ENCODE measurements around the gene HAUS8.
"Not testable (repeated sequence)": the region's sequence is repeated elsewhere in the genome, so short reads cannot be mapped to it uniquely, and the experiment has no call there.

The HAUS8 gene

DNA sequence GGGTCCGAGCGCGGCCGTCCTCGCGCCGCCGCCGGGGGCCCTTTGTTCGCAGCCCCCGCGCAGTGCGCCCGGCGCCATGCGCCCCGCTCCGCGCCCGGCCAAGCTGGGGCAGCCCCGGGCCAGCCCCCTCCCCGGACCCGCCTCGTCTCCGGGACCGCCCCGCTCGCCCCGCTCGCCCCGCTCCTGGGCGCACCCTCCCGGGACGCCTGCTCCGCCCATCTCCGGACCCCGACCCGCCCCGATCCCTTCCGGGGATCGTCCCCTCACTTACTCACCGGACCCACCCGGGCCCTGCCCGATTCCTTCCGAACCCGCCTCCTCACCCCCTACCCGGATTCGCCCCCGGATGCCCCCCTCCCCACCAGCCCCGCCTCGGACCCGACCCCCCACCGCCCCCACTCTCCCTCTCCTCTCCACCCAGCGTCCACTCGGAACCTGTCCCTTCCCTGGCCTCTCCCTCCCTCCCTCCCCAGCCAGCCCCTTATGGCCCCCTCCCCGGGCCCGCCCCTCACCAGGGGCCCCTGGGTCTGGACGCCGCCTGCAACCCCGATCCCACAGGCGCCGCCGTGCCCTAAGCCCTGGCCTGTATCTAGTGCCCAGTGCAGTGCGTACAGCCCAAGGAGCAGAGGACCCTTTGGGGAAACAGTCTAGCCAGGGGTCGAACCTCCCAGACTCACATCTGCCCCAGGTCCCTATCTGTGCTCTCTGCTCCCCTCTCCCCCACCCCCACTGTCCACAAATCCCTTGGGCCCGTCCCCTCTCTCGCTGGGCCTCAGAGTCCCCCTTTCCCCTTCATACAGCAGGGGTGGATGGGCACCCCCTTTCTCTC is 48.3 kb downstream of the HAUS8 start, which contains the start of gene CPAMD8:
CPAMD8 (minus strand) TSS at position 105 of the 829 bp plus-strand sequence. CDS start 168 bp downstream, outside the sequence.
- DNase-seq = no peak

- DNase-seq = no peak
Observed at GRCh38 chr19:17025991-17026658, 49.1 kb downstream of the HAUS8 start.

DNA sequence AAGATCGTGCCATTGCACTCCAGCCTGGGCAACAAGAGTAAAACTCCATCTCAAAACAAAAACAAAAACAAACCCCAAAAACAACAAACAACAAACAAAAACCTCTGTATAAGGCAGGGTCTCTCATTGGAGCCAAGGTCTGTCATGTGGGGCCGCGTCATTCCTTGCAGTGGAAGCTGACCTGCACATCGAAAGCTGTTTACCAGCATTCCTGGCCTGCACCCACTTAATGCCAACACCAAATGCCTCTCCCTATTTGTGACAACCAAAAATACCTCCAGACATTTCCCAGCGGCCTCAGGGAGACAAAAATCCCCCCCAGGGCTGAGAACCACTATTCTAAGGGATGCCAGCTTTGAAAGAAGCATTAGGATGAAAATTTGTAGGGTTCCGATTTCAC is 49.9 kb downstream of the HAUS8 start:
- no peak for DNase-seq

- DNase-seq = not testable (repeated sequence)
Observed at GRCh38 chr19:17024941-17025340, 50.3 kb downstream of the HAUS8 start.

GRCh38 chr19:17023805-17024204 is 51.4 kb downstream of the HAUS8 start:
- DNase-seq = no peak

GRCh38 chr19:17022738-17023137 is 52.5 kb downstream of the HAUS8 start:
- DNase-seq = no peak

DNA sequence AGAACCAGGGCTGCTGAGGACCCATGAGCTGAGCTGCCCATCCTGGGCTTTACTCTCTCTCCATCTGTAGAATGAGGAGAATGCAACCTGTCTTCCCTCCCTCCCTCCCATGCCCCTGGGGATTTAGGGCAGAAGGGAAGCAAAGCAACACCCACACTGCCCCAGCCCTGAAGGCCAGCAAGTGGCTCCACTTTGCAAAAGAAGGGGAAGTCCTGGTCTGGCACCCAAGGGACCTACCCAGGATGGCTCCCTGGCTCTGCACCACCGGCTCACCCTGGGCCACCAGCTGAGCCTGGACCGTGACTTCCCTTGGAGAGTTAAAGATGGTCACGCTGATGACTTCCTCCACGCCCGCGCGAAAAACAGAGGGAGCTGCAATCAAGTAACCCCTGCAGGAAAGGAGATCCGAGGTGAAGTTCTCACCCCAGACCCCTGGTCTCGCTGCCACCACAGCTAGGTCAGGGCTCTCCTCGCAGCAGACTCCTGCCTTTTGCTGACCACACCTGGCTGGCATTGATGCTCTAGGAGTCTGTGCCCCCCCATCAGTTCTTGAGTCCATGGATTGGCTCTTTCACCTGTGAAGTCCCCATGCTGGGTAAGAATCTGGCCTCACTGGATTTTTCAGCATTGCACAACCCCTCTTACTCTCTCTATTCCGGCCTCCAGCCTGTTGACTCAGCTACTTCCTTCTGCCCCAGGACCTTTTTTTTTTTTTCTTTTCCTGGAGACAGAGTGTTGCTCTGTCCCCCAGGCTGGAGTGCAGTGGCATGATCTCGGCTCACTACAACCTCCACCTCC is 53.3 kb downstream of the HAUS8 start:
- DNase-seq = no peak

DNA sequence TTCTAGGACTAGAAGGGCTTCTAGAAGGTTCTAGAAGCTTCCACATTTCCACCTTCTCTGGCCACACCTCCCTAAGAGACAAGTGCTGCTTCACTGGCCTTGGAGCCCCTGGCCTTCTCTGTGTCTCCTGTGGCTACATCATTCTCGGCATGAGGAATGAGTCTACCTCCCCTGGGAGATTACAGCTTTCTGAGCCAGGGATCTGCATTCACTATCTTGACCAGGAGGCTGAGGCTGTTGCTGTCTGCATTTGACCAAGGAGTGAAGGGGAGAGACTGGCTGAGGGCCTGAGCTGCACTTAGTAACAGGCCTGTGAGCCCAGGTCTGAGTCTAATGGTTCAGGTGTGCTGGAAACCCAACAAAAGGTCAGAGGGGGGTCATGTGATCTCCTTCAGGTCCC is 53.9 kb downstream of the HAUS8 start:
- DNase-seq = no peak

DNA sequence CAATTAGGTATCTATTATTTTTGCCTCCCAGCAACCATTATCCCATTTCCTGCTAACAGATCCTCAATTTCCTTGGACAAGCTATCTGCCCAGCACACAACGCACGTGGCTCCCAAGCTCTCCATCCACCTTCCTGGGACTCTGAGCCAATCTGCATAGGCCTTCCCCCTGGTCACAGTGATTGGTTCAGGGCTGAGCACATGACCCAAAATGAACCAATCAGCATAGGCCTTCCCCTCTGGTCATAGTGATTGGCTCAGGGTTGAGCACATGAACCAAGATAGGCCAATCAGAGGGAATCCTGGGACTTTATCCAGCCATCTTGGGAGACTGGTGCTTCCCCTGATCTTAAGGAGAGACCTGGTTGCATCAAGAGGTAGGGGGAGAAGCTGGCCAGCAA is 54.4 kb downstream of the HAUS8 start:
- no peak for DNase-seq

DNA sequence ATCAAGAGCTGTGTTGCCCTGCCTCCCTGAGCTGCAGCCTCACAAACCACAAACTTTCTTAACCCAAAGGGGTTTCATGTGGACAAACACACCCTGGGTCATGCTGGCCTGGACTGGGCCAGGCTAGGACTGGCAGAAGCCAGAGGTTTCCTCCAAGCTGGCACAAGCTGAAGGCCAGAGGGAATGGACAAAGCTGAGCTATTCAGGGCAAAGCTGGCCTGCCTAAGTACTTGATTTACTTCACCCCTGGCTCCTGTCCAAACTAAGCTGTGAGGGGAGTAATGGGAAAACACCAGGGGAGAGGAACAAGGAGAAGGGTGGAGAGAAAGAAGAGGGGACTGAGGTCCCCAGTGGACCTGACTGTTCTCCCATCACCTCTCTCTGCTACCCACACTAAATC is 54.9 kb downstream of the HAUS8 start:
- no peak for DNase-seq

DNA sequence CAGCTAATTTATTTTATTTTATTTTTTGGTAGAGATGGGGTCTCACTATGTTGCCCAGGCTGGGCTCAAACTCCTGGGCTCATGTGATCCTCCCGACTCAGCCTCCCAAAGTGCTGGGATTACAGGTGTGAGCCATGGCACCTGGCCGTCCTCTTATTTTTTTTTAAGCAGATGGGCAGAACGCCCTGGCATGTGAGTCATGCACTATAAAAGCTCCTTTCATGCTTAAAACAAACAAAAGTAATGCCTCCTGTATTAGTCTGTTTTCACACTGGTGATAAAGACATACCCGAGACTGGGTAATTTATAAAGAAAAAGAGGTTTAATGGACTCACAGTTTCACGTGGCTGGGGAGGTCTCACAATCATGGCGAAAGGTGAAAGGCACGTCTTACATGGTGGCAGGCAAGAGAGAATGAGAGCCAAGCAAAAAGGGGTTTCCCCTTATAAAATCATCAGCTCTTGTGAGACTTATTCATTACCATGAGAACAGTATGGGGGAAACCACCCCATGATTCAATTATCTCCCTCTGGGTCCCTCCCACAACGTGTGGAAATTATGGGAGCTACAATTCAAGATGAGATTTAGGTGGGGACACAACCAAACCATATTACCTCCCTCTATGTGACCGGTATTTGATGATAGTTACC is 60.9 kb downstream of the HAUS8 start:
- not testable (repeated sequence) for DNase-seq

DNA sequence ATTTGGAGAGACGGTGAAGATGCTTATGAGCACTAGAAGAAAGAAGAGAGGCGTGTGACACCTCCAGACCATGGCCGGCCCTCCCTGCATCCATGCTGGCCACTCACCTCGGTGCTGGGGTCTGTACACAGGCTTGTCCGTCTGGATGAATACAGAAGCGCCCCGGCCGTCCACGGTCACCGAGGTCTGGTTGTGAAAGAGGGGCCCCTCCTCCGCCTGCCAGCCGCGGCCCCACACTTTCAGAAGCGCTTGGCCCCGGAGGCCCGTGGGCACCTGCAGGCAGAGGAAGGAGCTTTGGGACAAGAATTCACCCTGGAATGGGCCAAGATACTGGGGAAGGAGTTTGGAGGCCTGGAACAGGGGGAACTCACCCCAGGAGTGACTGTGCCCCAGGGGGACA is 63.8 kb downstream of the HAUS8 start:
- DNase-seq = no peak

GRCh38 chr19:17006579-17006978 is 68.7 kb downstream of the HAUS8 start:
- DNase-seq = no peak

DNA sequence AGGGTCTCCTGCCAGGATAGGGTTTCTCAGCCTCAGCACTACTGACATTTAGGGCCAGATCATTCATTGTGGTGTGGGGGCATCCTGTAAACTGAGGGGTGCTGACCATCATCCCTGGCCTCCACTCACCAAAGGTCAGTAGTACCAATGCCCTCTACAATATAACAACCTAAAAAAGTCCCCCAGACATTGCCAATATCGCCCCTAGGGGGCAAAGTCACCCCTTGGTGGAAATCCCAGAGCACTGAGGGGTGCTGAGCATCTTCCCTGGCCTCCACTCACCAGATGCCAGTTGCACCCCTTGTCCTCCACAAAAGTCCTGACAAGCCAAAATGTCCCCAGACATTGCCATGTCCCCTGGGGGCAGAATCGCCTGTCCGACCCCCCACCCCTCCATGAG is 70.3 kb downstream of the HAUS8 start:
- no peak for DNase-seq

DNA sequence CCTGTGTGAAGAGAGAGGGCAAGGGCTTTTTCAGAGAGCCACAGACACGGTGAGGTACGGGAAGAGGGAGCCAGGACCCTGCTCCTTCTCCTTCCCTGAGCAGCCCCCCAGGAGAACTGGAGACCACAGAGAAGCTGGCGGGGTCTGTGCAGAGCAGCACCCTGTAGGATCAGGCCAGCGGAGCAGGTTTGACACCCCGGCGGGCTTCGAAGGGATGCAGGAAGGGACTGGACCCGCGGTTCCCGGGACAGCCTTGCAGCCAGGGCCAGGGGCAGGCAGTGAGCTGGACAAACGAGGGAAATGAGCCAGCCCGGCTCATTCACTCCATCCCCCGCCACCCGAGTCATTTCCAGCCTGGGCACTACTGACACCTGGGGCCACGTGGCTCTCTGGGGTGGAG is 70.9 kb downstream of the HAUS8 start:
- DNase-seq = no peak

GRCh38 chr19:17002455-17002854 is 72.8 kb downstream of the HAUS8 start:
- DNase-seq = no peak

DNA sequence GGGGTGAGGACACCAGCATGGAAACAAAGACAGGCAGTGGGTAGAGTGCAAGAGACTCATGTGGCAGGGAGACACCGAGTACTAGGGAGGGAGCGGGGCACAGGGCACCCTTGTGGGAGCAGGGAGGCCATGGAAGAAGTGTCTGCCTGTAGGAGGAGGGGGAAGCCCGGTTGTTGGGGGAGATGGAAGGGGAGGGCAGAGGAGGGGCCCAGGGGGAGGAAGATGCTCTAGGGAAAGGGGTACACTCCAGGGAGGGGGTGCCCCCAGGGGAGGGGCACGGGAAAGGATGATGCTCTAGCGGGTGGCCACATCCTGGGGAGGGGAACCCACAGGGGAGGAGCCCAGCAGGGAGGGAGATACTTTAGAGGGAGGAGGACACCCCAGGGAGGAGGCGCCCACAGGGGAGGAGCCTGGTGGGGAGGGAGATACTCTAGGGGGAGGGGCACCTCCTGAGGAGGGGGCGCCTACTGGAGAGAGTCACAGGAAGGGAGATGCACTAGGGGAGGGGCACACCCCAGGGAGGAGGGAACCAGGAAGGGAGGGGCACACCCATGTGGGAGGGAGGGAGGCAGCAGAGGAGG is 73.6 kb downstream of the HAUS8 start:
- no peak for DNase-seq

Data from NCI-H1105 treated with DMSO at 0.1 percent for 48 hours (cell line).